ENCODE measurements around the gene FAM89B.

Gene FAM89B

DNA sequence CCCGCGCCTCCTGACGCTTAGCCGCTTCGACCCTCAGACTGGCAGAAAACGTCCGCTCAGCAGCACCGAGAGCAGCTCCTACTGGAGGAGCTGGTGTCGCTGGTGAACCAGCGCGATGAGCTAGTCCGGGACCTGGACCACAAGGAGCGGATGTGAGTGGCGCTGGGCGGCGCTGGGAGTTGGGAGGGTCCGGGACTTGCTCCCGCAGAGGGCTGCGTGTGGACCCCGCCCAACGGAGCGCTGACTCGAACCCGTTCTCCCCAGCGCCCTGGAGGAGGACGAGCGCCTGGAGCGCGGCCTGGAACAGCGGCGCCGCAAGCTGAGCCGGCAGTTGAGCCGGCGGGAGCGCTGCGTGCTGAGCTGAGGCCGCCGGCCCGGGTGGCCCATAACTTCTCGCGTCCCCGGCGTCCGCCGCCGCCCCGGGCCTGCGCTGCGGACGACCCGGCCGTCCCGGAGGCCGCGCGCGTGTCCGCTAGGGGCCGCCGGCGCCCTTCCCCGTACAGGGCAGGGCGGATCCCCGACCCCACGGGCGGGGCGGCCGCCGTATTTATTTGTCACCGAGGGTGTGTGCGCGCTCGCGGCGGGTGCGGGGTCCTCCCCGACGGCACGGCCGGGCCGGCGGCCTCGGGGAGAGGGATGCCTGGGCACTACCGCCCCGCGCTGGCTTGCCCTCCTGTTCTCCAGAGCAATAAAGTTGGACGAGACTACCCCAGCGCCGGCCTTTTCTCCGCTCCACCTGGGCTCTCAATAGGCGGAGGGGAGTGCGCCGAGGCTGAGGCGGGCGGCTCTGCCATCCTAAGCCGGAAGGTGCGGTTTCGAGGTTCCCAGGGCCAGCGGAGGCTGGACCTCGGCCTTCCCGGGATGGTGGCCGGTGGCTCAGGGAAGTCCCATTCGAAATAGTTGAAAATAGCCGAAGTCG, 19.9 kb downstream of the FAM89B start:
- no peak for DNase-seq

- DNase-seq, result no peak
Observed at GRCh38 chr11:65592858-65593517, 20.6 kb downstream of the FAM89B start.

DNA sequence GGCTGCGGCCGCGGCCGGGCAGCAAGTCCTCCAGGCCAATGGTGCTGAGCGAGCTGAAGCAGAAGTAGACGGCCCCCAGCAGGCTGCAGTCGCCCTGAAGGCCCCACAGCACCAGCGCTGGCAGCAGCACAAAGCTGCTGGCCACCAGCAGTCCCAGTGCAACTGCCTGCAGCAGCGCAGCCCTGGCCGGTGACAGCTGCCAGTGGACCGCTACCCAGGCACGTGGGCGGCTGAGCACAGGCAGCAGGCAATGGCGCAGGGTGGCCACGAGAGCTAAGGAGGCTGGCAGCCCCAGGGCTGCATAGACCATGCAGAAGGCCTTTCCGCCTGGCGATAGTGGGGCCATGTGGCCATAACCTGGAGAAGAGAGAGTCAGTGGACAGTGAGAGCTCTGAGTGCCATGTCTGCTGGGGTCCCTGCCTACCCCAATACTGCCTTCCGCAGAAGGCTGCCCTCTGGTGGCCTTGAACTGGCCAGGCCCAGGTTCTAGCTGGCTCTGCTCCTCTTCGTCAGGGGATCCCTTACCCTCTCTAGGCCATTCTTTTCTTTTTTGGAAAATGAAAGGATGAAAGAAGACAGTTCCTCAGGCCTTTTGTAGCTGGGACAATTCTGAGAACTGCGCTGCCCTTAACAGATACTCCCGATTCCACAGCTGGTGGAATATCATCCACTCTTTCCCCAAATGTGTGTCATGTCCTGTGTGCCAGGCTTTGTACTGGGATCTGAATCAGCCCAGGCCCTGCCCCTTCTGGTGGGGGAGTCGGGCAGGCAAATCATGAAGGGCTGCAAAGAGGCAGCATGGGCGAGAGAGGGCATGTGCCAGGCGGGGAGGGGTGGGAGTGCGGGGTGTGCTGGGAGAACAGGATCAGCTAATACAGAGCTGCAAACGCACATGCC, 21.4 kb downstream of the FAM89B start:
- DNase-seq, result peak; percentile 58

- no peak for DNase-seq
Observed at GRCh38 chr11:65595131-65595530, 22.8 kb downstream of the FAM89B start.

DNA sequence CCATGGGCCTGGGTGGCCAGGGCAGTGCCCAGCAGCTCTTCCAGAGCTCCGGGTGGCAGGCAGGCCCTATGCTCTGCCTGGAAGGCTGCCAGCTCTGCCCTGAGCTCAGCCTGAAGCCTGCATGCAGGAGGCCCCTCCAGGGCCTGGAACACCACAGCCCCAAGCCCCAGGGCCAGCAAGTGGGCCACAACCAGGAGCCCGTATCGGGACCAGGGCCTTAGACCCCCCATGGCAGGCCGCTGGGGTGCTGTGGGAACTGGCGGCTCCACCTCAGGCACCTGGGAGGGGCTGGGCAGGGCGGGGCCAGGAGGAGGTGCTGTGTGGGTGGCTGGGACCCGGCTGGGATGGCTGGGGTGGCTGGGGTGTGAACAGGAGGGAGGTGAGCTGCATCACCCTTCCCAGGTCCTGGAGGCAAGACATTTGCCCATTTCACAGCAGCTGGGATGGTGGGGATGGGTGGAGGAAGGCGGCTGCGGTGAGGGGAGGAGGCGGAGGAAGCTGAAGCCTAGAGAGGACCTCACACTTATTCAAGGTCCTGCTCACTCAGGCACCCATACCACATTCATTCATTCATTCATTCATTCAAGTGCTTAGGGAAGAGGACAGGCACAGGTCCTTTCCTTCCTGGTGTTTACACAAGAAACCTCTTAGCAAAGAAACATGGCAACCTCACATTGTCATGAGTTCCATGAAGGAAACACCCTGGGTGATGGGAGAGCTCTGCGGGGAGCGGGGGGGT, 23.4 kb downstream of the FAM89B start, which contains the start of gene KCNK7:
KCNK7 (minus strand) TSS at position 258 of the 739 bp plus-strand sequence; CDS start at position 230, 28 bp downstream.
- no peak for DNase-seq

DNA sequence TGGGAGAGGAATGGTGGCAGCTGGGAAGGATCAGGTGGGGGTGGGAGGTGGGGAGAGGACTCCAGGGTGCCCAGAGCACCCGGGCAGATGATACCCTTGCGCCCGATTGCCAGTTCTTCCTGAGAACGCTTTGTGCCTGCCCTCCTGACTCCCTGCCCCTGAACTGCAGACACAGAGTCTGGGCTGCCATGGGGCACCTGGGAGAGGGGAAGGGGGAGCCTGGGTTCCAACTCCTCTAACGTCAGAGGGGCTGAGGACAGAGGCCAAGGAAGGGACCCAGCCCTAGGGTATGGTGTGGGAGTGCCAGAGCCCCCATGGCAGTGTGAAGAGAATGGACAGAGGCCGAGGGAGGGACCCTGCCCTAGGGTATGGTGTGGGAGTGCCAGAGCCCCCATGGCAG, 24.2 kb downstream of the FAM89B start:
- no peak for DNase-seq

- DNase-seq, result no peak
Observed at GRCh38 chr11:65598258-65598699, 25.9 kb downstream of the FAM89B start.

DNA sequence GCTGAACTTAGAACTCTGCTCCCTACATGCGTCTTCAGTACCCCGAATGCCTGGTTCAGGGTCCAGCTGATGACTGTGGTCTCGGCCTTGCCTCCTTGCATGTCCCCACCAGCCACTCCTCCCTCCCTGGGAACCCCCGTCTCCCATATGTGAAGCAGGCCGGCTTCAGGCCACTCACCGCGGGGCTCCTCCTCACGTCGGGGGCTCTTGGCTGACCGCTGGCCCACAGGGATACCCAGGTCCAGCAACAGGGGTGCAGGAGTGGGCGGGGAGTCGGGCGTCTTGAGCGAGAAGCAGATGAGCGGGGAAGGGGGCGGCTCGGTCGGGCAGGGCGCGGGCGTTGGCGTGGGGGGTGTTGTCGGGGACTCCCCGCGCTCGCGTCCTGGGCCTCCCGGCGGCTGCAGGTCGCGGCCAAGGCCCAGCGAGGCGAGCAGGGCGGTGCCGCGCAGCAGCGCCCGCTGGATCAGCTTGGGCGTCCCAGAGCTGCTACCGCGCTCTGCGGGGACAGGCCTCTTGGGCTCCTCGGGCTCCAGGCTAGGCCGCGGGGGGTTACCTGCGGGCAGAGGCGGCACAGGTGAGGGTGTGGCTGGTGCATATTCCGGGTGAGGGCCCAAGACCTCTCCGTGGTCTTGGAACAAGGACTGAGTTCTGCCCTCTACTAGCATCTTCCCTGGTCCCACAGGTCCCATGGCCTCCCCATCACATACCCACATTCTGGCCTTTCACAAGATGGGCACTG, 27.0 kb downstream of the FAM89B start:
- DNase-seq, result no peak

GRCh38 chr11:65599955-65600246, 27.6 kb downstream of the FAM89B start:
- DNase-seq, result no peak

DNA sequence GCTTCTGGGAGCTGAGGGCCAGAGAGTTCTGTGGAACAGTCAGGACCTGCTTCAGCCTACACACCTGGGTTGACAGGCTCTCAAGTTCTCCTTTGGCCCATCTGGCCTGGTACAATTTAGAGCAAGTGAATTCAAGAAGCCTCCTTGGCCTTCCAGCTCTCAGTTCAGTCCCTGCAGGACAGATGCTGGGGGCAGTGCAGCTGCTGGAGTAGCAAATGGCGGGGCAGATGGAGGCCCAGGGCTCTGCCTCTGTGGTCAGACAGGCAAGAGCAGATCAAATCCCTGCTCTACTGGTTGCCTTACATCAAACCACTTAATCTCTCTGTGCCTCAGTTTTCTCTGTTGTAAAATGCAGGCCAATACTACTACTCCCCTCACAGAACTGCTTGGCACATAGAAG, 31.9 kb downstream of the FAM89B start:
- DNase-seq, result no peak

- no peak for DNase-seq
Observed at GRCh38 chr11:65606876-65607613, 34.7 kb downstream of the FAM89B start.

DNA sequence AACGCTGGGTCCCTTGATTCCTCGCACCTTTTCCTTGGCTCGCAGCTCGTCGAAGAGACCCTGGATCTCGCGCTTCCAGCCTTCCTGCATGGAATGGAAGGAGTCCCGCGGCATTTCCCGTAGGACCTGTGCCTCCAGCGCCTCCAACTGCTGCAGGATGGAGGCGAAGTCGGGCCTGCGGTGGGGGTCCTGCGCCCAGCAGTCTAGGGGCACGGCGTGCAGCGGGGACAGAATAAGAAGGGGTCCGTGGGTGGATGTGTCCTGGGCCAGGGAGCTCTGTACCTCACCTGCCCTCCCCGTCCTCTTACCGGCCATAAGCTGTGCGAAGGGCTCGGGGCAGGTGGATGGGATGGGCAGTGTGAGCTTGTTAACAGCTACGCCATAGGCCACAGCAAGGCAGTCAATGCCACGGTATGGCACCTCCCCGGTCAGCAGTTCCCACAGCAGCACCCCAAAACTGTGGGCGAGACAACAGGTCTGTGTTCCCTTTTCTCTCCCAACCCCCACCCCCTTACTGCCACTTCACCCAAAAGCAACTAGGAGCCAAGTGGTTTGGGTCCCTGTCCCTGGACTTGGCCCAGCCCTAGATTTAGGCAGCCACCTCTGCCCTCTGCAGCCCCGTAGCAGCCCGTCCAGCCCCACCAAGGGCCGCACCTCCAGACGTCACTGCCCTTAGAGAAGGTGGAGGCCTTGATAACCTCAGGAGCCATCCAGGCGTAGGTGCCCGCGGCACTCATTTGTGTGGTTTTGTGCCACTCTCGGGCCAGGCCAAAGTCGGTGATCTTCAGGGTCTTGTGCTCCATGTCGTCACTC, 35.5 kb downstream of the FAM89B start:
- DNase-seq, result no peak

- no peak for DNase-seq
Observed at GRCh38 chr11:65609229-65609628, 36.9 kb downstream of the FAM89B start.

DNA sequence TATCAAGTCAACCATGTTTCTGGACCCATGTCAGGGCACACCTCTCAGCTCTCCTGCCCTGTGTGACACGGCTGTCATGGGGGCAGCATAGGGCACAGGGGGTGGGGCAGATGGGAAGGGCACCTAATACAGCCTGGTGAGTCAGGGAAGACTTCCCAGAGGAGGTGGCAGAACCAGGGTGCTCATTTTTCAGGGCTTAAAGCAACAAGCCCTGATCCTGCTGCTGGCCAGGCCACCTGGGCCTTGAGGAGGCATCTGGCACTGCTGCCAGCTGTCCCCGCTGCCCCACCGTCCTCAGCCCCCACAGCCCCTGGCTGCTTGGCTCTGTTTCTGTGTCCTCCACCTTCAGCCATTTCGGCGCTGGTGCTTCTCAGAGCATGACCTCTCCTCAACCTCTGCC, 37.3 kb downstream of the FAM89B start:
- DNase-seq, result no peak

DNA sequence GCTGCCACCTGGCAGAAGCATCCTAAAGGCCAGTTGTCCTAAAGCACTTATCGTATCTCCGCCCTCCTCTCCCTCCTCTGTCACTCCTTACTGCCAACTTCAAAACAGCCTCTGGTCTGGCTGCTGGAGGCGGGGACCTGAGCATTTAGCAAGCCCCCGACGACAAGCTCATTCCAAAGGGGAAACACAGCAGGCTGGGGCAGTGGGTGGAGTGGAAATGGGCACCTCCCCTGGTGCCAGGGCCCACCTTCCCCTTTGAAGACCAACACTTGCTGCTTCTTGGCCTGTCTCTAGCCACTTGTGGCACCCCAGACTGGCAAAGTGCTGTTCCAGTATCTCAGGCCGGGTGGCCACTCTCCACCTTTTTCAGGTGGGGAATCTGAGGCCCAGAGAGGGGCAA, 38.1 kb downstream of the FAM89B start:
- DNase-seq, result no peak

GRCh38 chr11:65611028-65611757, 38.9 kb downstream of the FAM89B start:
- DNase-seq, result no peak

GRCh38 chr11:65611758-65612603, 39.6 kb downstream of the FAM89B start:
- DNase-seq, result no peak

DNA sequence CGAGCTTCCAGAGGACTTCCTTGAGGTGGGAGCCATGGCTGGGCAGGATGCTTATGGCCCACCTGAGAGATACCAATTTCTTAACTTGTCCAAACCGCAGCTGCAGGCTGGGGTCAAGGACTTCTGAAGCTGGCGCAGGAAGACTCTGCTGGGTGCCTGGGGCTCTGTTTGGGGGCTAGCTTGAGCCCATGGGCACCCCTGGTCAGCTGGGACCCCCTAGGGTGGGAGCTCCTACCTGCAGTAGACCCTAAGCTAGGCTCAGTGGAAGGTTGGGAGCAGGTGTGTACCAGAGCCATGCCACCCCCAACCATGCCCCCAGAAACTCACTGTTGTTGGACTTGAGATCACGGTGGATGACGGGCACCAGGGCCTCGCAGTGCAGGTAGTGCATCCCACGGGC, 40.4 kb downstream of the FAM89B start:
- DNase-seq, result no peak

Measured in activated naive CD4-positive, alpha-beta T cell treated with anti-CD3 and anti-CD28 coated beads, Interleukin-2, amount 50 U/mL, for 16 hours (primary cell).